HG03025 (cell line): ENCODE data around the gene TEX2.
"Not testable (repeated sequence)": the region's sequence is repeated elsewhere in the genome, so short reads cannot be mapped to it uniquely, and the experiment has no call there.

ENCODE experiments used
- ATAC-seq: cut with Tn5 transposase; IDR thresholded peaks from one replicate; pipeline ENCODE4 v1.9.1; 2021; ENCODE audit warnings: mild to moderate bottlenecking, moderate library complexity; ENCODE audit not compliant: unreplicated experiment, low FRiP score

TEX2 gene

GRCh38 chr17:64187093-64187895, 75.8 kb downstream of the TEX2 start:
- no peak for ATAC-seq

GRCh38 chr17:64186171-64187092, 76.6 kb downstream of the TEX2 start:
- ATAC-seq, result no peak

DNA sequence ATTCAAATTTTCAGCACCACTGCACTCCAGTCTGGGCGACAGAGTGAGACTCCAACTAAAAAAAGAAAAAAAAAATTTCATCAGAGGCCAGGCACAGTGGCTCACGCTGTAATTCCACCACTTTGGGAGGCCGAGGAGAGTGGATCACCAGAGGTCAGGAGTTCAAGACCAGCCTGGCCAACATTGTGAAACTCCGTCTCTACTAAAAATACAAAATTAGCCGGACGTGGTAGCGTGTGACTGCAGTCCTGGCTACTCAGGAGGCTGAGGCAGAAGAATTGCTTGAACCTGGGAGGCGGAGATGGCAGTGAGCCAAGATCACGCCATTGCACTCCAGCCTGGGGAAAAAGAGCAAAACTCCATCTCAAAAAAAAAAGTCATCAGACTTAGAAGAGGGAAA, 77.5 kb downstream of the TEX2 start:
- not testable (repeated sequence) for ATAC-seq

DNA sequence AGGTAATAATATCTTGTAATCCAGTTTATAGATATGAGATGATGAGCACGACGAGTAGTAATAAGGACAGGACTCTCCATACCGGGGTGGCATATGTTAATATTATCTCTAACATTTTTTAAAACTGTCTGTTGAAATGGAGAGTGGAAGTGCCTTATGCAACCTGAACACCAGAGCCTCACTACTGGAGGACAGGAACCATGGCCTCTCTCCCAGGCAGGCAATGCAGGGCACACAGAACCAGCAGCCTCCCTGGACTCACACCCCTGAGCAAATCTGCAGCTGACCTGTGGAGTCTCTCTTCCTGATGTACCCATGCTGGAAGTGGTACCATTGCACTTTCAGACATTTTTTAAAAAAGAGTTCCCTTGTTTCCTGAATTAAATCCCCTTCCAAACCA, 78.0 kb downstream of the TEX2 start:
- no peak for ATAC-seq

DNA sequence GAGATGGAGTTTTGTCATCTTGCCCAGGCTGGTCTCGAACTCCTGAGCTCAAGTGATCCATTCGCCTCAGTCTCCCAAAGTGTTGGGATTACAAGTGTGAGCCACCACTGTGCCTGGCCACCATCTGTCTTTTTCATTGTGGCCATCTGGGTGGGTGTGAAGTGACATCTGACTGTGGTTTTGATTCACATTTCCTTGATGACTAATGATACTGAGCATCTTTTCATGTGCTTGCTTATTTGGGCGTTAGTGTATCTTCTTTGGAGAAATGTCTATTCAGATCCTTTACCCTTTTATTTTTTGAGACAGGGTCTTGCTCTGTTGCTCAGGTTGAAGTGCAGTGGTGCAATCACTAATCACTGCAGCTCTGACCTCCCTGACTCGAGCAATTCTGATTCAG, 79.2 kb downstream of the TEX2 start:
- no peak for ATAC-seq

- no peak for ATAC-seq
Measured at GRCh38 chr17:64182325-64183012, 80.6 kb downstream of the TEX2 start.

DNA sequence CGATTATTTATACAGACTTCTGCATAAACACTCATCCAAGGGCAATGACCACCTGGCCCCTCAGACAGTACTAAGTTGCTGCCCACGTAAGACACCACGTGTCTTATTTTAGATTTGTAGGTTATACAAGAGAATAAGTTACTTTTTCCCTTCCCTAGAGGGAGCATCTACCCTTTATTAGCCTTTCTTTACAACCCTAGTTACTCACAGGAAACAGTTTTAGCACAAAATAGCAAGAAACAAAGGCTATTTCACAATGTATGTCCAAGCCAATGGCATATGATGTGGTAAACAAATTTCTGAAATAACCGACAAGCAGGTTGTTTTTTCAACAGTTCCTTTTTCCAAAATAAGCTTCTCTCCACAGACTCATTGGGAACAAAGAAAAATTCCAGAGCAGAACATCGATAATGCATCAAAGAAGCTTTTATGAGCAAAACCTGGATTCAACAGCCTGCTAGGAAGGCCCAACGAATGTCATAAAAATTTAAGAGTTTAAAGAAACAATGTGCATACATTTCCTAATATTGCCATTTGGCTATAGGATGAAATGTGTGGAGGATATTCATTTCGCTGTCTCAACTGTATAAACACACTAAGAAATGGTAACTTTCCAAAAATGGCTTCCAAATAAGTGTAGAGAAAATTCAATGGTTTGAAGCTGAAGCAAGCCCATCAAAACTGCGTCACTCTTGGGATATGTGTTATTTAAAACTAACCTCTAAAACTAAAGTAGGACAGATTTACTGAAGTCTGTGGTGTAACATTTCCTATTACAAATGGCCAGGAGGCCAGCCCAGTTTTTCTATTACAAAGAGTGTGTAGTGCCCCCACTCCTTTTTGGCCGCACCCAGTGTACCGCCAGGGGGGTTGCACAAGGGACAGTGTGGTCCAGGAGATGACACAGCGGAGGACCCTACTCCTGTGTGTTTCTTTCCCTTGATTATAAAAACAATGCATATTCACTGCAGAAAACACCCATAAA, 82.7 kb downstream of the TEX2 start:
- ATAC-seq, result no peak

GRCh38 chr17:64179024-64179423, 84.0 kb downstream of the TEX2 start:
- ATAC-seq, result not testable (repeated sequence)

GRCh38 chr17:64178011-64178825, 84.8 kb downstream of the TEX2 start:
- ATAC-seq, result no peak

DNA sequence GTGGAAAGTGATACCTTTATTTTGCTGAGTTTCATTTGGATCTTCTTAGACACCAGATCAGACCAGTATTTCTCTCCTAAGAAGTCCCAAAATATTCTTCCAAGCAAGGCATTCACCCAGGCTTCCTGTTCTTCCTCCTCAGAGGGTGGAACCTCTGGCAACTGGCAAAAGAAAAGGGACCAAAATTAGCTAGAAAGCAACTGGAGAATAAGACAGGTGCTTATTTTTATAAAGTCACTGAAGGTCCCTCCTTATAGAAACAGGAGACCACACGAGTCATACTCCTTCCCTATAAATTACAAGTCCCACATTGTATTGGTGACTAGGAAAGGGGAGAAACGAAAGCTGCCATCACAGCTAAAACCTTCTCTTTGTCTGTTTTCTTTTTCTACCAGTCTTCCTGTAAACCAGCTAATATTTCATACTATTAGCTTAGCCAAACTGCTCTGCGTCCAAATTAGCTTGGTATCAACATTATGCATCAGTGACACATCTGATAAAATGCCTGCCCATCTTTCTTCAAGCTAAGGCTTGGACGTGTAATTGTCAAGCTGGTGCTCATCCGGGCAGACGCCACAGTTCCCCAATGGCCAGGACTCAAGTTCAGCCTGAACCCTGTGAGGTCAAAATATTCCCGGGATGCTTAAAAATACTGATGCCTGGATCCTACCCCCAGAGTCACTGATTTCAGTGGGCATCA, 85.6 kb downstream of the TEX2 start:
- ATAC-seq, result no peak

DNA sequence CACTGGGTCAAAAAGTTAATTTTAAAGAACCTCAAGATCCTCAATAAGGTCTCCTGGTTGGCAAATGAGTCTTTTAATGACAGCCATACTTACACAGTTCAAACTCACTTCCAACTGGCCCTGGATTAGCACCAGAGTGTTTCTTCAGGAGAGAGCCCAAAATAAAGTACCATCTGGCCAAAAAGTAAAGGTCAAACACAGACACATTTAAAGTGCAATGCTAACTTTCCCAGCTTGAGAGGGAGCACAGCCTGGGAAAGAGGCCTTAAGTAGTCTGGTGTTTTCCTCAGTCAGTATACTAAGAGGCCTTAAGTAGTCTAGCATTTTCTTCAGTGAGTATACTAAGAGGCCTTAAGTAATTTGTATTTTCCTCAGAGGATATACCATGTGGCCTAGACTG, 86.5 kb downstream of the TEX2 start:
- ATAC-seq, result no peak

DNA sequence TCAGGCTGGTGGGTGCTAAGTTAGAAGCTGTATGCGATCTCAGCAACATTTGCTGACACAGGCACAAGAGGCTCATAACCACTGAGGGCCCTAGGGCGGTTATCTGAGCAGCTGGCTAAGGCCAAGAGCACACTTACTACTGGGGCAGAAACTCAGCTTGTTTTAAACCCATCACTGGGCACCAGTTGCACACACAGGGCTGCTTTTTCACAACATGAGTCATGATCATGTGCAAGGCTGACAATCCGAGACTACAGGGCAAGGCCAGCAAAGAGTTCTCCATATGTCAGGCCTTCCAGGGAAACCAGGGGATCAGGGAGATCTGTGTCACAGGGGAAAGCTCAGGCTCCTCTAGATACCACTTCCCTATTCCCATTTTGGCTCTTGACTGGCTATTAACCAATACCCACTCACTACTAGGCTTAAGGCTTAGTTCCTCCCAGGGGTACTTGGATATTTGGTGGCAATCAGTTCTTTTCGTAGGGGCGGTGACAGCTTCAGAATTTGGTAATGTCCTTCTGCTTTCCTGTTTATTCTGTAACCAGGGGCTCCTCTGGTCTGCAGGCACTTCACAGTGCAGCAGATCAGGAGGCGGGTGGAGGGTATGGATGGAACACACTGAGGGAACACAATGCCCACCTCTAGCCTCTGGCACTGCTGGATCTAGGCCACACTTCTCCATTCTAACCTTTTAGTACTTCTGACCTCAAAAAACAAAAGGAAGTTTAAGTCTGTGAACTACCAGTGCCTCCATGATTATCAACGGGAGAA, 88.2 kb downstream of the TEX2 start:
- ATAC-seq, result no peak

- no peak for ATAC-seq
Measured at GRCh38 chr17:64173646-64174045, 89.4 kb downstream of the TEX2 start.

DNA sequence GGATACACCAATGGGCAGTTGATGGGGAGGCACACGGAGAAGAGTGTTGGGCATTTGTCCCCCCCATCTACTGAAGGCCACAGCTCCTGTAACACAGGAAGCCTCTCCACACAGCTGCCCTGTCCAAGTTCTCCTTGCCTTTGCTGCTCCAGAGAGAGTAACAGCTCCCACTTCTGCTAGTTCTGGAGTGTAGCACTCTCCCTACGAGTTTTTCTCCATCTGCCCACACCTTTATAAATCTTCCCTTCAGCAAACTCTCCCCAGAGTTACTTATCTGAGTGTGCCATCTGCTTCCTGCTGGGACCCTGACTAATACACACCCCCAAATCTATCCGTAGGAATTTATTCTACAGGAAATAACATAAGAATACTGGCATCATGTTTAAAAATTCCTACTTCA, 90.5 kb downstream of the TEX2 start:
- no peak for ATAC-seq

- ATAC-seq, result no peak
Measured at GRCh38 chr17:64171041-64171440, 92.0 kb downstream of the TEX2 start.

GRCh38 chr17:64170286-64170685, 92.8 kb downstream of the TEX2 start:
- no peak for ATAC-seq

DNA sequence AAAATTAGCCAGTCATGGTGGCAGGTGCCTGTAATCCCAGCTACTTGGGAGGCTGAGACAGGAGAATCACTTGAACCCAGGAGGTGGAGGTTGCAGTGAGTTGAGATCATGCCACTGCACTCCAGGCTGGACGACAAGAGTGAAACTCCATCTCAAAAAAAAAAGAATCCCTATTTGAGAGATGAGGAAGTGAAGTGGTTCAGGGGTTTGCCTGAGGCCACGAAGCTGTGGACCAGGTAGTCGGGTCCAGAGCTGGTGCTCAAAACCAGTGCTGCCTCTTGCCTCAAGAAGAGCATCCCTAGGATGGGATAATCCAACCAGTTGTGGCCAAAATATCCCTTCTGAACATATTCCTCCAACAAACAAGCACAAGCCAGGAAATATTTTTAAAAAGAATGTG, 95.4 kb downstream of the TEX2 start:
- ATAC-seq, result not testable (repeated sequence)

- ATAC-seq, result no peak
Measured at GRCh38 chr17:64166876-64167275, 96.2 kb downstream of the TEX2 start.
